Measurements from ENCODE around the gene ZNF490.
"Not testable (repeated sequence)": the region's sequence is repeated elsewhere in the genome, so short reads cannot be mapped to it uniquely, and the experiment has no call there.

ZNF490 gene

GRCh38 chr19:12574036-12574435, 36.6 kb downstream of the ZNF490 start:
- Histone ChIP-seq H3K36me3 (ENCODE audit: control insufficient read depth, insufficient read depth, low read length) (peaks cover 15% of the 10 kb centered on the region; the same call in 1 of the 2 replicates), H3K27ac (ENCODE audit: low read depth, low read length) (no peak overlapping the region), H3K9ac (ENCODE audit: low read depth, low read length) (no peak overlapping the region), H3K9me3 (ENCODE audit: control insufficient read depth, insufficient read depth, low read length) (no peaks in the 10 kb centered on the region), H3K4me3 (ENCODE audit: low read depth, low read length) (no peak overlapping the region), H3K27me3 (ENCODE audit: control insufficient read depth, insufficient read depth, low read length) (no peaks in the 10 kb centered on the region), H3K4me1 (ENCODE audit: control insufficient read depth, insufficient read depth, low read length) (peaks cover 4% of the 10 kb centered on the region)

GRCh38 chr19:12567951-12568350, 42.7 kb downstream of the ZNF490 start:
- Histone ChIP-seq H3K36me3 (ENCODE audit: control insufficient read depth, insufficient read depth, low read length) (no peaks in the 10 kb centered on the region), H3K9me3 (ENCODE audit: control insufficient read depth, insufficient read depth, low read length) (no peaks in the 10 kb centered on the region), H3K27ac (ENCODE audit: low read depth, low read length) (no peak overlapping the region), H3K4me3 (ENCODE audit: low read depth, low read length) (no peak overlapping the region), H3K4me1 (ENCODE audit: control insufficient read depth, insufficient read depth, low read length) (no peaks in the 10 kb centered on the region), H3K27me3 (ENCODE audit: control insufficient read depth, insufficient read depth, low read length) (no peaks in the 10 kb centered on the region), H3K9ac (ENCODE audit: low read depth, low read length) (no peak overlapping the region)

- H3K4me3 ChIP-seq (ENCODE audit: low read depth, low read length); H3K27me3 ChIP-seq (ENCODE audit: control insufficient read depth, insufficient read depth, low read length); H3K36me3 ChIP-seq (ENCODE audit: control insufficient read depth, insufficient read depth, low read length); H3K4me1 ChIP-seq (ENCODE audit: control insufficient read depth, insufficient read depth, low read length); H3K9ac ChIP-seq (ENCODE audit: low read depth, low read length); H3K27ac ChIP-seq (ENCODE audit: low read depth, low read length); H3K9me3 ChIP-seq (ENCODE audit: control insufficient read depth, insufficient read depth, low read length): not testable (repeated sequence)
Measured at GRCh38 chr19:12566380-12566779, 44.2 kb downstream of the ZNF490 start.

GRCh38 chr19:12564016-12564664, 46.5 kb downstream of the ZNF490 start:
- H3K36me3 ChIP-seq (ENCODE audit: control insufficient read depth, insufficient read depth, low read length): no peaks in the 10 kb centered on the region

GRCh38 chr19:12555456-12555930, 55.1 kb downstream of the ZNF490 start:
- Histone ChIP-seq H3K4me3 (ENCODE audit: low read depth, low read length) (no peak overlapping the region), H3K9ac (ENCODE audit: low read depth, low read length) (no peak overlapping the region)

More at GRCh38 chr19:12564016-12564664, 46.5 kb downstream of the ZNF490 start:
- H3K9me3 ChIP-seq (ENCODE audit: control insufficient read depth, insufficient read depth, low read length): no peaks in the 10 kb centered on the region
- no peaks in the 10 kb centered on the region for H3K27me3 ChIP-seq (ENCODE audit: control insufficient read depth, insufficient read depth, low read length)
- no peaks in the 10 kb centered on the region for H3K4me1 ChIP-seq (ENCODE audit: control insufficient read depth, insufficient read depth, low read length)
- no peak overlapping the region for H3K4me3 ChIP-seq (ENCODE audit: low read depth, low read length)
- H3K9ac ChIP-seq (ENCODE audit: low read depth, low read length): no peak overlapping the region
- no peak overlapping the region for H3K27ac ChIP-seq (ENCODE audit: low read depth, low read length)

GRCh38 chr19:12551060-12551832, 59.4 kb downstream of the ZNF490 start, which contains the start of gene ZNF564:
ZNF564 (minus strand) TSS chr19:12551482; CDS start chr19:12551332, 150 bp downstream.
- H3K27ac ChIP-seq (ENCODE audit: low read depth, low read length): peak within 1 kb of the TSS; percentile 100

More at GRCh38 chr19:12555456-12555930, 55.1 kb downstream of the ZNF490 start:
- no peaks in the 10 kb centered on the region for H3K4me1 ChIP-seq (ENCODE audit: control insufficient read depth, insufficient read depth, low read length)
- H3K27ac ChIP-seq (ENCODE audit: low read depth, low read length): no peak overlapping the region
- no peaks in the 10 kb centered on the region for H3K9me3 ChIP-seq (ENCODE audit: control insufficient read depth, insufficient read depth, low read length)
- no peaks in the 10 kb centered on the region for H3K36me3 ChIP-seq (ENCODE audit: control insufficient read depth, insufficient read depth, low read length)
- H3K27me3 ChIP-seq (ENCODE audit: control insufficient read depth, insufficient read depth, low read length): no peaks in the 10 kb centered on the region

GRCh38 chr19:12546903-12547302, 63.7 kb downstream of the ZNF490 start:
- H3K9me3 ChIP-seq (ENCODE audit: control insufficient read depth, insufficient read depth, low read length): 0 out of 2 replicates have a peak, but pooled peaks cover 4% of the 10 kb centered on the region

More at GRCh38 chr19:12551060-12551832, 59.4 kb downstream of the ZNF490 start, which contains the start of gene ZNF564:
- H3K4me3 ChIP-seq (ENCODE audit: low read depth, low read length): peak within 1 kb of the TSS; percentile 73
- H3K27me3 ChIP-seq (ENCODE audit: control insufficient read depth, insufficient read depth, low read length): no peaks in the 10 kb centered on the region
- H3K9ac ChIP-seq (ENCODE audit: low read depth, low read length): peak within 1 kb of the TSS; percentile 90
- H3K9me3 ChIP-seq (ENCODE audit: control insufficient read depth, insufficient read depth, low read length): no peaks in the 10 kb centered on the region
- peaks cover 5% of the 10 kb centered on the region; the same call in 1 of the 2 replicates for H3K36me3 ChIP-seq (ENCODE audit: control insufficient read depth, insufficient read depth, low read length)
- no peaks in the 10 kb centered on the region for H3K4me1 ChIP-seq (ENCODE audit: control insufficient read depth, insufficient read depth, low read length)

GRCh38 chr19:12546068-12546467, 64.5 kb downstream of the ZNF490 start:
- Histone ChIP-seq H3K9ac (ENCODE audit: low read depth, low read length) (no peak overlapping the region), H3K36me3 (ENCODE audit: control insufficient read depth, insufficient read depth, low read length) (peaks cover 11% of the 10 kb centered on the region), H3K27ac (ENCODE audit: low read depth, low read length) (no peak overlapping the region), H3K4me3 (ENCODE audit: low read depth, low read length) (no peak overlapping the region), H3K27me3 (ENCODE audit: control insufficient read depth, insufficient read depth, low read length) (no peaks in the 10 kb centered on the region), H3K9me3 (ENCODE audit: control insufficient read depth, insufficient read depth, low read length) (0 out of 2 replicates have a peak, but pooled peaks cover 4% of the 10 kb centered on the region), H3K4me1 (ENCODE audit: control insufficient read depth, insufficient read depth, low read length) (no peaks in the 10 kb centered on the region)

More at GRCh38 chr19:12546903-12547302, 63.7 kb downstream of the ZNF490 start:
- Histone ChIP-seq H3K9ac (ENCODE audit: low read depth, low read length) (no peak overlapping the region), H3K4me3 (ENCODE audit: low read depth, low read length) (no peak overlapping the region), H3K4me1 (ENCODE audit: control insufficient read depth, insufficient read depth, low read length) (no peaks in the 10 kb centered on the region), H3K27ac (ENCODE audit: low read depth, low read length) (no peak overlapping the region), H3K36me3 (ENCODE audit: control insufficient read depth, insufficient read depth, low read length) (peaks cover 11% of the 10 kb centered on the region), H3K27me3 (ENCODE audit: control insufficient read depth, insufficient read depth, low read length) (no peaks in the 10 kb centered on the region)

GRCh38 chr19:12545267-12545666, 65.3 kb downstream of the ZNF490 start:
- peaks cover 11% of the 10 kb centered on the region for H3K36me3 ChIP-seq (ENCODE audit: control insufficient read depth, insufficient read depth, low read length)
- H3K27me3 ChIP-seq (ENCODE audit: control insufficient read depth, insufficient read depth, low read length): no peaks in the 10 kb centered on the region
- H3K4me1 ChIP-seq (ENCODE audit: control insufficient read depth, insufficient read depth, low read length): no peaks in the 10 kb centered on the region
- no peak overlapping the region for H3K27ac ChIP-seq (ENCODE audit: low read depth, low read length)
- H3K4me3 ChIP-seq (ENCODE audit: low read depth, low read length): no peak overlapping the region
- H3K9me3 ChIP-seq (ENCODE audit: control insufficient read depth, insufficient read depth, low read length): 0 out of 2 replicates have a peak, but pooled peaks cover 4% of the 10 kb centered on the region
- no peak overlapping the region for H3K9ac ChIP-seq (ENCODE audit: low read depth, low read length)

GRCh38 chr19:12544401-12544876, 66.2 kb downstream of the ZNF490 start:
- H3K36me3 ChIP-seq (ENCODE audit: control insufficient read depth, insufficient read depth, low read length): peaks cover 15% of the 10 kb centered on the region
- no peak overlapping the region for H3K9ac ChIP-seq (ENCODE audit: low read depth, low read length)
- H3K4me1 ChIP-seq (ENCODE audit: control insufficient read depth, insufficient read depth, low read length): no peaks in the 10 kb centered on the region
- 0 out of 2 replicates have a peak, but pooled peaks cover 4% of the 10 kb centered on the region for H3K9me3 ChIP-seq (ENCODE audit: control insufficient read depth, insufficient read depth, low read length)
- H3K4me3 ChIP-seq (ENCODE audit: low read depth, low read length): no peak overlapping the region
- H3K27ac ChIP-seq (ENCODE audit: low read depth, low read length): no peak overlapping the region
- H3K27me3 ChIP-seq (ENCODE audit: control insufficient read depth, insufficient read depth, low read length): no peaks in the 10 kb centered on the region
